ENCODE measurements around the gene RPL13A. TPM values are rescaled to one million over a fixed set of nuclear protein-coding genes. Genes with fewer than 3 reads are reported as not detected.
A peak's percentile ranks its signal among the peaks of the same experiment; 100 is the strongest.

RPL13A gene
- total RNA-seq, 1 experiment from 2014 or later, result 3,819 TPM

GRCh38 chr19:49447485-49448431 lies 39.6 kb upstream of the RPL13A start:
- ChIA-PET CTCF (interaction anchor here (0.5 to 1.4 kb wide), 2 partner anchors 56 to 192 kb away, joined by 3 to 6 read pairs; no protein-coding TSS in a partner anchor), POLR2A (interaction anchor here (0.6 to 0.7 kb wide), 2 partner anchors 49 to 56 kb away, joined by 3 read pairs; no protein-coding TSS in a partner anchor)
- peaks cover 21% of the 10 kb centered on the region for H3K4me1 Mint-ChIP-seq (ENCODE audit: insufficient read depth, unreplicated experiment)
- DNase-seq (ENCODE audit: unreplicated experiment), result peak; percentile 26
- no peaks in the 10 kb centered on the region for H3K9me3 Mint-ChIP-seq (ENCODE audit: unreplicated experiment)
- peaks cover 2% of the 10 kb centered on the region for H3K27me3 Mint-ChIP-seq (ENCODE audit: insufficient read depth, unreplicated experiment)
- H3K36me3 Mint-ChIP-seq (ENCODE audit: insufficient read depth, unreplicated experiment), result peaks cover 45% of the 10 kb centered on the region
- BruUV-seq (replicated peaks), result no TSS peak
- intact Hi-C loops (cut with micrococcal nuclease), result no loop called here
- no peak overlapping the region for H3K4me3 Mint-ChIP-seq (ENCODE audit: unreplicated experiment)
- no peak for TF ChIP-seq CTCF (IDR thresholded peaks at IDR 0.05; ENCODE audit: unreplicated experiment)
- H3K27ac Mint-ChIP-seq (ENCODE audit: low read depth, unreplicated experiment), result no peak overlapping the region

GRCh38 chr19:49448432-49448786 lies 39.0 kb upstream of the RPL13A start:
- no peak for TF ChIP-seq CTCF (IDR thresholded peaks at IDR 0.05; ENCODE audit: unreplicated experiment)
- Mint-ChIP-seq H3K9me3 (ENCODE audit: unreplicated experiment) (no peaks in the 10 kb centered on the region), H3K36me3 (ENCODE audit: insufficient read depth, unreplicated experiment) (peaks cover 45% of the 10 kb centered on the region), H3K27ac (ENCODE audit: low read depth, unreplicated experiment) (peak overlapping the region; percentile 31), H3K4me1 (ENCODE audit: insufficient read depth, unreplicated experiment) (peaks cover 25% of the 10 kb centered on the region), H3K27me3 (ENCODE audit: insufficient read depth, unreplicated experiment) (no peaks in the 10 kb centered on the region), H3K4me3 (ENCODE audit: unreplicated experiment) (no peak overlapping the region)
- CTCF ChIA-PET, result no interaction called here
- POLR2A ChIA-PET, result no interaction called here
- BruUV-seq (replicated peaks), result no TSS peak
- intact Hi-C loops (cut with micrococcal nuclease), result no loop called here
- no peak for DNase-seq (ENCODE audit: unreplicated experiment)

GRCh38 chr19:49450405-49450804 lies 37.0 kb upstream of the RPL13A start:
- Mint-ChIP-seq H3K27ac (ENCODE audit: low read depth, unreplicated experiment) (peak overlapping the region; percentile 99), H3K4me1 (ENCODE audit: insufficient read depth, unreplicated experiment) (peaks cover 16% of the 10 kb centered on the region), H3K27me3 (ENCODE audit: insufficient read depth, unreplicated experiment) (no peaks in the 10 kb centered on the region), H3K9me3 (ENCODE audit: unreplicated experiment) (no peaks in the 10 kb centered on the region), H3K4me3 (ENCODE audit: unreplicated experiment) (peak overlapping the region; percentile 96), H3K36me3 (ENCODE audit: insufficient read depth, unreplicated experiment) (peaks cover 45% of the 10 kb centered on the region)
- TF ChIP-seq CTCF (IDR thresholded peaks at IDR 0.05; ENCODE audit: unreplicated experiment), result no peak
- intact Hi-C loops (cut with micrococcal nuclease), result loop anchor here (5.0 kb wide), 1 partner anchor 37 kb away; the partner anchor contains the start of gene RPL13A
- no peak for DNase-seq (ENCODE audit: unreplicated experiment)
- ChIA-PET POLR2A (interaction anchor here (1.0 to 4.8 kb wide), 4 partner anchors 38 to 179 kb away, joined by 3 to 43 read pairs (median 30); partner anchors contain the start of genes NOSIP, PRRG2, RPL13A and RPS11), CTCF (interaction anchor here (0.6 to 1.6 kb wide), 5 partner anchors 8 to 225 kb away, joined by 3 to 7 read pairs (median 3); no protein-coding TSS in a partner anchor)
- BruUV-seq (replicated peaks), result no TSS peak

Data from MCF 10A (cell line).